Measurements from ENCODE around the gene SCO1. TPM values are rescaled to one million over a fixed set of nuclear protein-coding genes. Genes with fewer than 3 reads are reported as not detected.
"Not testable (repeated sequence)": the region's sequence is repeated elsewhere in the genome, so short reads cannot be mapped to it uniquely, and the experiment has no call there.

Gene SCO1
- total and polyA plus RNA-seq, 2 of the 4 experiments (the other 2 are of a cell fraction) = 17.0 to 21.7 TPM

DNA sequence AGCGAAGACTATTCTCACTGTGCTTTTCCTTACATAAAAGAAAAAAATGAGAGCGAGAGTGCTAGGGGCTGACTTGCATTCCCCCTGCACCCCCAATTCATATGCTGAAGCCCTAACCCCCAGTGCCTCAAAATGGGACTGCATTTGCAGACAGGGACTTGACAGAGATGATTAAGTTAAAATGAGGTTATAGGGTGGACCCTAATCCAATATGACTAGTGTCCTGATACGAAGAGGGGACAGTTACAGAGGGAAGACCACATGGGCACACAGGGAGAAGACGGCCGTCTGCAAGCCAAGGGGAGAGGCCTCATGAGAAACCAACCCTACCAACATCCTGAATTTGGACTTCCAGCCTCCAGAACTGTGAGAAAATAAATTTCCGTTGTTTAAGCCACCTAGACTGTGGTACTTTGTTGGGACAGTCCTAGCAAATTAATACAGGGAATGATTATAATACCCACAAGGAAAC, 34.1 kb upstream of the SCO1 start:
- Histone ChIP-seq H3K4me2 (ENCODE audit: low read depth, low read length) (no peak overlapping the region), H3K9me1 (ENCODE audit: insufficient read depth, low read length) (no peaks in the 10 kb centered on the region), H2AK9ac (replicated peaks; ENCODE audit: low read depth, low read length, poor library complexity) (peak overlapping the region; percentile 30), H3K4me1 (ENCODE audit: control insufficient read depth, insufficient read depth, low read length) (no peaks in the 10 kb centered on the region; the same call in 1 of the 2 replicates), H3K27ac (ENCODE audit: insufficient read depth, low read length) (no peak overlapping the region), H2BK5ac (ENCODE audit: low read depth, low read length, poor library complexity, severe bottlenecking) (no peak overlapping the region), H3K79me1 (ENCODE audit: low read depth in 1 of 2, low read length in 2 of 2) (no peaks in the 10 kb centered on the region), H2AK5ac (ENCODE audit: low read depth, low read length) (peak overlapping the region; percentile 8; the same call in 1 of the 2 replicates), H3K18ac (ENCODE audit: low read depth, low read length) (no peak overlapping the region), H2BK20ac (ENCODE audit: low read depth, low read length) (no peak overlapping the region), H3K56ac (ENCODE audit: extremely low read depth, insufficient read depth, low read length) (no peak overlapping the region), H4K20me1 (ENCODE audit: insufficient read depth, low read length) (no peaks in the 10 kb centered on the region), H3K9me3 (ENCODE audit: control insufficient read depth, insufficient read depth, low read length) (no peaks in the 10 kb centered on the region), H3K14ac (replicated peaks; ENCODE audit: low read depth, low read length) (no peak overlapping the region), H2AFZ (replicated peaks; ENCODE audit: low read length, poor library complexity) (peak overlapping the region; percentile 9), H4K91ac (ENCODE audit: insufficient read depth, low read depth, low read length) (no peak overlapping the region), H4K5ac (ENCODE audit: low read depth, low read length) (no peak overlapping the region), H2BK15ac (ENCODE audit: low read depth, low read length) (no peak overlapping the region), H2BK120ac (ENCODE audit: low read depth, low read length) (no peak overlapping the region), H3K4ac (ENCODE audit: low read depth, low read length) (no peak overlapping the region), H3K23ac (ENCODE audit: low read depth, low read length) (no peak overlapping the region), H4K8ac (ENCODE audit: low read depth in 2 of 2, low read length in 2 of 2) (peak overlapping the region in 1 of 2 experiments; percentile 10; a peak in 2 of 4 replicates), H3K4me3 (ENCODE audit: insufficient read depth, low read depth, low read length) (no peak overlapping the region), H3K27me3 (ENCODE audit: control insufficient read depth, insufficient read depth, low read length) (no peaks in the 10 kb centered on the region; the same call in 1 of the 2 replicates), H3K36me3 (ENCODE audit: control insufficient read depth, insufficient read depth, low read length) (no peaks in the 10 kb centered on the region), H3K9ac (ENCODE audit: low read depth, low read length) (no peak overlapping the region)
- TF ChIP-seq MXI1 (IDR thresholded peaks at IDR 0.05; ENCODE audit: borderline replicate concordance, low read depth, low read length) (no peak), SMC3 (IDR thresholded peaks at IDR 0.05; ENCODE audit: low read depth, low read length) (no peak), POLR2A (IDR thresholded peaks at IDR 0.05; ENCODE audit: low read depth, low read length) (no peak)
- TF ChIP-seq, protein P1, sequence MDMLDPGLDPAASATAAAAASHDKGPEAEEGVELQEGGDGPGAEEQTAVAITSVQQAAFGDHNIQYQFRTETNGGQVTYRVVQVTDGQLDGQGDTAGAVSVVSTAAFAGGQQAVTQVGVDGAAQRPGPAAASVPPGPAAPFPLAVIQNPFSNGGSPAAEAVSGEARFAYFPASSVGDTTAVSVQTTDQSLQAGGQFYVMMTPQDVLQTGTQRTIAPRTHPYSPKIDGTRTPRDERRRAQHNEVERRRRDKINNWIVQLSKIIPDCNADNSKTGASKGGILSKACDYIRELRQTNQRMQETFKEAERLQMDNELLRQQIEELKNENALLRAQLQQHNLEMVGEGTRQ (IDR thresholded peaks at IDR 0.05; ENCODE audit: low read depth, low read length) = no peak
- no CpG with 5 or more reads among the region's 6 CpGs for WGBS, 2 experiments (ENCODE audit: extremely low coverage in 2 of 2, insufficient read length in 1 of 2)
- in situ Hi-C loops (cut with MboI; ENCODE audit: low sequenced_read_pairs) (loop anchor here (10.0 kb wide), 2 partner anchors 87 to 1263 kb away; partner anchors contain the start of gene ZNF18), dilution Hi-C loops (cut with HindIII; ENCODE audit: low sequenced_read_pairs, unreplicated experiment) (no loop called here), intact Hi-C loops (cut with micrococcal nuclease) (no loop called here)
- CTCF ChIA-PET = interaction anchor here (0.6 kb wide), 1 partner anchor 1477 kb away, joined by 4 read pairs; no protein-coding TSS in a partner anchor
- BruUV-seq (replicated peaks) = no TSS peak
- DNase-seq (no peak), ATAC-seq (ENCODE audit: low read depth) (no peak)
- POLR2A ChIA-PET (ENCODE audit: unreplicated experiment) = no interaction called here

DNA sequence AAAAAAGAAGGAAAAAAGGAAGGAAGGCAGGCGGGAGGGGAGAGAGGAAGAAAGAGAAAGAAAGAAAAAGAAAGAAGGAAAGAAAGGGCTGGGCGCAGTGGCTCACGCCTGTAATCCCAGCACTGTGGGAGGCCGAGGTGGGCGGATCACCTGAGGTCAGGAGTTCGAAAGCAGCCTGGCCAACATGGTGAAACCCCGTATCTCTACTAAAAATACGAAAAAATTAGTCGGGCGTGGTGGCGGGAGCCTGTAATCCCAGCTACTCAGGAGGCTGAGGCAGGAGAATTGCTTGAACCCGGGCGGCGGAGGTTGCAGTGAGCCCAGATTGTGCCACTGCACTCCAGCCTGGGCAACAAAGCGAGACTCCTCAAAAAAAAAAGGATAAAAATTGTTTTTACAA, 32.9 kb upstream of the SCO1 start:
- H3K4me1 ChIP-seq (ENCODE audit: control insufficient read depth, insufficient read depth, low read length); dilution Hi-C loops (cut with HindIII; ENCODE audit: low sequenced_read_pairs, unreplicated experiment); H2BK5ac ChIP-seq (ENCODE audit: low read depth, low read length, poor library complexity, severe bottlenecking); H2BK20ac ChIP-seq (ENCODE audit: low read depth, low read length); H3K9me1 ChIP-seq (ENCODE audit: insufficient read depth, low read length); H4K20me1 ChIP-seq (ENCODE audit: insufficient read depth, low read length); CTCF ChIA-PET; H4K5ac ChIP-seq (ENCODE audit: low read depth, low read length); ATAC-seq (ENCODE audit: low read depth); H3K27ac ChIP-seq (ENCODE audit: insufficient read depth, low read length); BruUV-seq (replicated peaks); DNase-seq; H2BK15ac ChIP-seq (ENCODE audit: low read depth, low read length); H3K27me3 ChIP-seq (ENCODE audit: control insufficient read depth, insufficient read depth, low read length); POLR2A ChIA-PET (ENCODE audit: unreplicated experiment); H3K79me1 ChIP-seq (ENCODE audit: low read depth in 1 of 2, low read length in 2 of 2); H3K9me3 ChIP-seq (ENCODE audit: control insufficient read depth, insufficient read depth, low read length); H3K23ac ChIP-seq (ENCODE audit: low read depth, low read length); H2AK5ac ChIP-seq (ENCODE audit: low read depth, low read length); intact Hi-C loops (cut with micrococcal nuclease); H2AK9ac ChIP-seq (replicated peaks; ENCODE audit: low read depth, low read length, poor library complexity); H3K18ac ChIP-seq (ENCODE audit: low read depth, low read length); H3K36me3 ChIP-seq (ENCODE audit: control insufficient read depth, insufficient read depth, low read length): not testable (repeated sequence)
- H3K4me3 ChIP-seq (ENCODE audit: insufficient read depth, low read depth, low read length) = peak overlapping the region; percentile 81
- H3K14ac ChIP-seq (replicated peaks; ENCODE audit: low read depth, low read length) = 0 out of 2 replicates have a peak overlapping the region, but pooled peaks have one; percentile 11
- H3K4me2 ChIP-seq (ENCODE audit: low read depth, low read length) = peak overlapping the region; percentile 69
- H2BK120ac ChIP-seq (ENCODE audit: low read depth, low read length) = peak overlapping the region; percentile 94; the same call in 1 of the 2 replicates
- peak overlapping the region; percentile 87 to 95 for H4K8ac ChIP-seq (ENCODE audit: low read depth in 2 of 2, low read length in 2 of 2)
- WGBS, 2 experiments (ENCODE audit: extremely low coverage in 2 of 2, insufficient read length in 1 of 2) = 9% methylated on average over 6 of the region's 15 CpGs; no CpG with 5 or more reads in 1 of the 2 experiments
- H2AFZ ChIP-seq (replicated peaks; ENCODE audit: low read length, poor library complexity) = peak overlapping the region; percentile 100
- peak overlapping the region; percentile 79 for H3K9ac ChIP-seq (ENCODE audit: low read depth, low read length)
- in situ Hi-C loops (cut with MboI; ENCODE audit: low sequenced_read_pairs) = loop anchor here (10.0 kb wide), 2 partner anchors 85 to 1265 kb away; partner anchors contain the start of gene ZNF18
- H3K4ac ChIP-seq (ENCODE audit: low read depth, low read length) = peak overlapping the region; percentile 94; the same call in 1 of the 2 replicates
- peak overlapping the region; percentile 52; the same call in 1 of the 2 replicates for H3K56ac ChIP-seq (ENCODE audit: extremely low read depth, insufficient read depth, low read length)
- peak overlapping the region; percentile 92; the same call in 1 of the 2 replicates for H4K91ac ChIP-seq (ENCODE audit: insufficient read depth, low read depth, low read length)
